SKM-1 treated with dmso at 0.1 percent for 144 hours (cell line): ENCODE results near the gene PPIC.
"Not testable (repeated sequence)": the region's sequence is repeated elsewhere in the genome, so short reads cannot be mapped to it uniquely, and the experiment has no call there.

Source experiments
- DNase-seq: peaks from one replicate; lab custom pipeline; 2025; ENCODE audit not compliant: unreplicated experiment; lab: John Stamatoyannopoulos, UW

The PPIC gene

GRCh38 chr5:123012321-123012720, 24.2 kb downstream of the PPIC start:
- DNase-seq, result no peak

- DNase-seq, result no peak
Observed at GRCh38 chr5:123007754-123008153, 28.8 kb downstream of the PPIC start.

GRCh38 chr5:123007182-123007581, 29.3 kb downstream of the PPIC start:
- DNase-seq, result no peak

GRCh38 chr5:123001808-123002207, 34.7 kb downstream of the PPIC start:
- no peak for DNase-seq

- DNase-seq, result no peak
Observed at GRCh38 chr5:123000731-123001130, 35.8 kb downstream of the PPIC start.

- no peak for DNase-seq
Observed at GRCh38 chr5:122999947-123000563, 36.5 kb downstream of the PPIC start.

- DNase-seq, result no peak
Observed at GRCh38 chr5:122997294-122997693, 39.2 kb downstream of the PPIC start.

- no peak for DNase-seq
Observed at GRCh38 chr5:122996091-122996490, 40.4 kb downstream of the PPIC start.

- peak; percentile 62 for DNase-seq
Observed at GRCh38 chr5:122985954-122986721, 50.4 kb downstream of the PPIC start.

- no peak for DNase-seq
Observed at GRCh38 chr5:122985006-122985700, 51.4 kb downstream of the PPIC start.

GRCh38 chr5:122984425-122984824, 52.1 kb downstream of the PPIC start:
- no peak for DNase-seq

GRCh38 chr5:122982376-122982775, 54.1 kb downstream of the PPIC start:
- no peak for DNase-seq

- no peak for DNase-seq
Observed at GRCh38 chr5:122981846-122982245, 54.7 kb downstream of the PPIC start.

- DNase-seq, result no peak
Observed at GRCh38 chr5:122978644-122979297, 57.8 kb downstream of the PPIC start.

GRCh38 chr5:122978068-122978467, 58.5 kb downstream of the PPIC start:
- DNase-seq, result no peak

GRCh38 chr5:122977319-122977718, 59.2 kb downstream of the PPIC start:
- DNase-seq, result no peak

- not testable (repeated sequence) for DNase-seq
Observed at GRCh38 chr5:122974251-122974650, 62.3 kb downstream of the PPIC start.

- DNase-seq, result not testable (repeated sequence)
Observed at GRCh38 chr5:122973759-122974158, 62.8 kb downstream of the PPIC start.
